Right renal cortex interstitium (tissue), 3 donors: ENCODE data around the gene F13A1. TPM values are rescaled to one million over a fixed set of nuclear protein-coding genes. Genes with fewer than 3 reads are reported as not detected.
A peak's percentile ranks its signal among the peaks of the same experiment; 100 is the strongest.

Experiments used
- DNase-seq, 3 donors: peaks; one replicate each; pipeline ENCODE4 v3.0.0-alpha.2; 2013; ENCODE audit warnings: low read depth in 3 of 3, low spot score in 2 of 3
- polyA plus RNA-seq, 3 donors: library from polyadenylated mRNA; unstranded; fragments of 120-200 nt; gene quantifications; one replicate each; pipeline ENCODE4 v1.2.1, GENCODE V29; 2013; ENCODE audit not compliant: insufficient read length in 3 of 3

Gene F13A1
- polyA plus RNA-seq, 3 donors = 13.2 to 14.1 (median 14.0) TPM

DNA sequence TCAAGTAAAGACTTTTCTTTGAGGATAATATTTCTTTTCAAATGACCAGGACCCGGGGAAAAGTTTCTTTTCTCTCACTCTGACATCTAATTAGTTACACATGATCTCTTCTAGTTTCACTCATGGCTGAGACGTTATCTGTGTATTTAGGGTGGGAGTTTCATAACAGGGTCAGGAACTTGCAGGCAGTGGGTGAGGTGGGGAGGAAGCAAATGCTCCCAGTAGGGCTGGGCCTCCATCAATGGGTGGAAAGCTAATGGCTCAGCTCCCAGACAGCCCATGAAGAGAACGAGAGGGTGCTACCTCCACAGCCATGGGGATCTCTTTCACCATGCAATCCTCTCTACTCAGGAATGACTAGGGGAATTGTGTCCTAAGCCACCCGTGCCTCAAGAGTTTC is 119.3 kb downstream of the F13A1 start:
- no peak for DNase-seq

DNA sequence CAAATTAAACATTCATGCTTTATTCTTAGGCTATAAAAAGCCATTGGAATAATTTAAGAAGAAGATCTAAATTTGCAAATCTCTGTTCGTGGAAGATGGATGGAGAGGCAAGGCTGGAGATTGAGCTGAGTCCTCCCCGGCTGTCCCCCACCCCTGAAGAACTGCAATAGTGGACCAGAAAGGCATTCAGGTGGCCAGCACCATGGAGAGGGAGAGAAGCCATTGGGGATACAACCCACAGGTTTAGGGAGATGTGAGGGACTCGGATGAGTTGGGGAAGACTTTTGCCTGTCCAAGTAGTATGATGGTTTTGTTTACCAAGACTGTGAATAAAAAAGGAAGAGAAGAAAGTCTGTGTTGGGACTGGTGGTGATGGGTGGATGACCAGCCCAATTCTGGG is 120.8 kb downstream of the F13A1 start:
- no peak for DNase-seq

DNA sequence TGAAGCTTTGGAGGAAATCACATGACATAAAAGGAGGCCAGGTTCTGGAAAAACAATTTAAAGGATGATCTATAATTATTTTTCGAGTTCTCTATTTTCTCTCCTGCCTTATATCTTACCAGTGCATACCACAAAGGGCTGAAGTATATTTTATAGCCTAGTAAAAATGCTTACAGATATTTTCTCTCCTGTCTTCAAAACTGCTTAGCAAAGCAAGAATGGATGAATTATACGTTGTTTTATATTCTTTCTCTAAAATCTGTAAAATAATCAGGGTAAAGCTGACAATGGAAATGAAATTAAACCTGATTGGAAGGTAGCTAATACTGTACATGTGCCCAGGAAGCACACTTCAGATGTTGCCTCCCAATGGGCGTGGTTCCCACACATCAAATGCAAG is 123.7 kb downstream of the F13A1 start:
- no peak for DNase-seq

DNA sequence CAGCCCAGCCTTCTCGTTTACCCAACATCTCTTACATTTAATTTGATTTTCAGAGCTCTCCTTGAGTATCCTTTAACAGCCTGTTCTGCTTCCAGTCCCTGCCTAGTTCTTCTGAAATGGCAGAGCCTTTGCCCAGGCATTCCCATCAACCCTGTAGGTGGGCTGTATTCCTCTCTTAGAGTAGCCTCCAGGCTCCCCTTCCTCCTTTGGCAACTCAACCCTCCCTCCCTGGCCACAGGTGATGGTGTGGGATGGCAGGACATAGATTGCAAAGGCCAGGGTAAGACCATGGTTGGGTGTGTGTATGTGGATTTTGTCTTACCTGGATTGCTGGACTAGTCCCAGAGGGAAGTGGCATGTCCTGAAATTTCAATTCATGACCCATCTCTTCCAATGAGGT is 125.4 kb downstream of the F13A1 start:
- no peak for DNase-seq

DNA sequence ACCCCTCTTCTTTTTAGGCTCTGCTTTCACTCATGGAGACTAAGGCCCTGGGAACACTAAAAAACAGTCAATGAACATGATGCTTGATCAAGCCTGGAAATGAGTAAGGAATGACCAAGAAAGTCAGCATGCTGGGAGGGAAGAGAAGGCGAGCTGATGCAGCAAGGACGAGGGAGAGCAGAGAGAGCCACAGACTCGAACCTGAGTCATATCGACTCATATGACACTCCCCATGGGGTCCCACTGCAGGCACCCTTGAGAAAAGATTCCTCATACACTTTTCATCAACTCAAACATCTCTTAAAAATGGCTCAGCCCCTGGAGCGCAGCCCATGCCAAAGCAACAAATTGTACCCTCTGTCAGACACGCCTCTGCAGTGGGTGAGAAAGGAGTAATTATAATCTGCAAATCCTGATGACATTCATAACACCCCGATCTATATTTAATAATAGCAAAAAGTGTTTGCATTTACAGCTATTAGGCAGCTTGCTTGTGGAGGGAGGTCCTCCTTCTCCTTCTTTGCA is 127.2 kb downstream of the F13A1 start:
- no peak for DNase-seq

DNA sequence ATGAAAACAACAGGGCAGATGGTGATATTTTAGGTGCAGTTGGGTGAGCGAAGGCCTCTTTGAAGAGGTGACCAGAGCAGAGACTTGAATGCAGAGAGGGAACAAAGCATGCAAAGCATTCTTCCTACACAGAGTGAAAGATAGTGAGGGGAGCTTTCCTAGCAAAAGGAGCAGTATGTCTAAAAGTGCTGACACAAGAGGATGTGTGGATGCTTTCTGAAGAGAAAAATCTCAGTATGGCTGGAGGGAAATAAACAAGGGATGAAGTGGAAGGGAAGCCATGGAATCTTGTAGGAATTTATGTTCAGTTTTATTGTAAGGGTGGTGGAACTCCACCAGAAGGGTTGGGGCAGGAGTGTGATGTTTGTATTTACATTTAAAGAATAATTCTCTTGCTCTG is 128.6 kb downstream of the F13A1 start:
- no peak for DNase-seq

DNA sequence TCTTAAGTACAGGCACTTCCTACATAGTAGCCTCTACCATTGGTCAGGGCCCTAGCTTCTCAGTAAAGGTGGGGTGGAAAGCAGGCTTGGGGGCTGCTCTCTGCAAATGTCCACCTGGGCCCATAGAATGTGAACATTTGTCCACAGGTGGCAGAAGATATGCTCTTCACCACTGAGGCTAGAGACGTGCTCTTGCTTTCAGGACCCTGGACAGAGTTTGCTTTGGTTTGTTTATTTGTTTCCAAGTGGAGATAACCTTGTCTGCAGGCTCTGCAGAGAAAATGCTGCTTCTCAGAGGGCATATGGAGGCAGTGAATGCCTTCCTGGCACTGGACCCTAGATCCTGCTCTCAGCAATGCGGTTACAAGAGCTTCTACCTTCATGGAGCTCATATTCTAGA is 129.0 kb downstream of the F13A1 start:
- peak in 1 of 3 donors; percentile 4 for DNase-seq

DNA sequence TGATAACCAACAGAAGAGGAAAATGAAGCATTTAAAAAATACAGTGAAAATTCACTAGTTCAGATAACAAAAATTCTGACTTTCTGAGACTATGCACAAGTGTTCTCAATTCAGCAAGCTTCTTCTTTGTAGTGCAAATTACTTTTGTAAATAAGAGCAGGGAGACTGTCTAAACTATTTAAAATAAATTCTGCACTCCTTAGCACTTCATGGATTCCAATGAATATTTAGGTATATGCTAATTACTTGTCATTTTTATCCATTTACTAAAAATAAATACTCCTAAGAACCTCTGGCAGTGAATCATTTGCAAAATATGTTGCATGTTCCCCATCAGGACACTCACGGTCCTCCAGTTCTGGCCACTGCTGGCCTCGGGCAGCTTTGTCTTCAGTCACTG is 139.8 kb downstream of the F13A1 start:
- no peak for DNase-seq

DNA sequence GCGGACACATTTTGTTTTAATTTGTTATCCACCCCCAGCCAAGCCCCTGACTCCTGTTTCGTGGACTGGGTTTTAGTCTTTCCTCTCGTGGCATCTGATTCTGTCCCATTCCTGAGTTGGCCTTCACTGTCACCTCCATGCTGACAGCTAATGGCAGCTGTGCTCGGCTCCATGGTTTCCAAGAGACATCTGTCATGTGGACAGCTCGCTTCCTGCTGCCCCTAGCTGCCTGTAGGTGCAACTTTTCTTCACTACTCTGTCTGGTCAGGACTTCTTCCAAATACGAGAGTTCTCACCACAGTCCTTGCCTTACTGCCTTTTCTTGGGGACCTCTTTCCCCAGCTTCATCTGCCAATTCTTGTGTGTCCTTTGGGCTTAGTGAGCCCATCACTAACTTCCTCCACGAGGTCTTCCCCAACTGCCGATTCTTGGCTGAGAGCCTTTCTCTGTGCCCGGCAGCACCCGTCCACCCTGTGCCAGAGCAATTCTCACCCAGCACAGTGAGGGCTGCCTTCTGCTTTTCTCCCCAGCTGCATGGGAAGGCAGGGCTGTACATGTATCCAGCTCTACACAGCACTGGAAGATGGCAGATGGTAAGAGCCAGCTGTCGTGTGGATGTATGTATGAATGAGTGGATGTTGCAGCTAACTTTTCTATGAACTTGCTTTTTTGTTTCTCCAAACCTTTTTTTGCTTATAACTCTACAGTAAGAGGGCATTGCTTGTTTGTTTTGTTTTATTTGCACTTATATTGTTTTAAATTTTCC is 140.4 kb downstream of the F13A1 start:
- DNase-seq = no peak

DNA sequence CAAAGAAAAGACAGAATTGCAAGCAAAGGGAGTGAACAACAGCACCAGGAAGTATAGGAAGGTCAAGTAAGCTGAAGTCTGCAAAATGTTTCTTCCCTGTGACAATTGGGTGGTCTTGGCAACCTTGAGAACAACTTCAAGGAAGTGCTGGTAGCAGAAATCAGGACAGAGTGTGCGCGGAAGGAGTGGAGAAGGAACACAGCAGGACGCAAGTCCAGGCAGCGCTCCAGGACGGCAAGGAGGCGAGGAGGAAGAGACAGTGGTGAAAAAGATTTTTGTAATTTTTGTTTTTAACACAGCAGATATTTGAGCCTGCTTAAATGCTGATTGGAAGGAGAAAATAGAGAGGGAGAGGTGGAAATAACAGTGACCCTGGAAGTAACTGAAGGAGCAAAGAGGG is 141.7 kb downstream of the F13A1 start:
- no peak for DNase-seq

DNA sequence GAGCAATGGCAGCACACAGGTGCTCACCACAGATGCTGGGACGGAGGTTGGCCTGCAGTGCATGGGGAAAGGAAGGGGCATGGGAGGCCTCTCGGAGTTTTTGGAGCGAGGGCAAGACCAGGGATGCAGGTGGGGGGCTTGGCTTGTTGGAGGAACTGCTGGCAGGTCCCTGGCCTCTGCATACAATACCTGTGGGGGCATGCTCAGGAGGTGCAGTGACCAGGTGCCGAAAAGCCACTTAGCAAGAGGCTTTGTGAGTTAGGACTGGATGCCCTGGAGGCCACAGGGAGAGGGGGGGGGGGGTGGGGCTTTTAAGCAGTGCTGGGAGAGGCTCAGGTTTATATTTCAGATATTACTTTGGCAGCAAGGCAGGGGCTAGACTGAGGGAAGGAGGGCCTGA is 142.7 kb downstream of the F13A1 start:
- DNase-seq = no peak

DNA sequence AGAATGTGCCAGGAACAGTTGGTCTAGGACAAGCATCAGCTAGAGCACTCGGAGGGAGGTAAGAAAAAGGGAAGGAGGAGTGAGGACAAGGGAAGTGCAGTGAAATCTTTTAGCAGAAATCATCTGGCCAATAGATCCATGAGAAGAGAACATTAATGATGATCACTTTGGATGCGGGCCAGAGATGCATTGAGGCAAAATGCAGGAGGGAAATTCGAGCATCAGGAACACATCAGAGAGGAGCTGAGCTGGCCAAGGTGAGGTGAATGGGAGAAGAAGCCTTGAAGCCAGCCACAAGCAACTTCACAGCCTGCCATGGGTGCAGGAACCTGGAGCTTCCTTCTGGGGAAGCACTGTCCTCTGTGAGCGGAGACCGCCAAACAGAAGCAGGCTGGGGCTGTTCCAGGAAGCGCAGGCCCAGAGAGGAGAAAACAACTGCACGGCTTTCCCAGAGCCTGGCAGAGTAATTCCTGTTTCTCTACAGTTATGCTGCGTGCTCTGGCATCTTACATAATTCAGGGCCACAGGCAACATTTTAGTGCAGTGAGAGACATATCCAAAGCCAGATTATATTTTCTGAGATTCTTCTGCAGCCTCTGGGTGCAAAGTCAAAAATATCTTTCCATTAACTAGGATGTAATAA is 143.8 kb downstream of the F13A1 start:
- no peak for DNase-seq

DNA sequence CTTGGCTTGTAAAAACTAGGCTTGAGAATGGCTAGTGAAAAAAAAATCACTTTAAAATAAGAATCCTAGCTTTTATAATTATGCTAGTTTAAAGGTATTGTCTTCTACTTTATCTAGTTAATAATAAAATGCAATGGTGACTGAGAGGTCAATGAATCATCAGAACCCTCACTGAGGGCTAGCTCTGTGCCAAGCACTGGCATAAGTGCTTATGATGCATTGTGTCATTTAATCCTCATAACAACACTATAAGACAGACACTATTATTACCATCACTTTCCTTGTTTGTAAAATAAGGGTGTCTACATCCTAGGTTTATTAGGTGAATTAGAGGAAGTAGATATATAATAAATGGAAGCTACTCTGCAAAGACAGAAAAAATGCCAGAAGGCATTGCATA is 144.3 kb downstream of the F13A1 start:
- no peak for DNase-seq

DNA sequence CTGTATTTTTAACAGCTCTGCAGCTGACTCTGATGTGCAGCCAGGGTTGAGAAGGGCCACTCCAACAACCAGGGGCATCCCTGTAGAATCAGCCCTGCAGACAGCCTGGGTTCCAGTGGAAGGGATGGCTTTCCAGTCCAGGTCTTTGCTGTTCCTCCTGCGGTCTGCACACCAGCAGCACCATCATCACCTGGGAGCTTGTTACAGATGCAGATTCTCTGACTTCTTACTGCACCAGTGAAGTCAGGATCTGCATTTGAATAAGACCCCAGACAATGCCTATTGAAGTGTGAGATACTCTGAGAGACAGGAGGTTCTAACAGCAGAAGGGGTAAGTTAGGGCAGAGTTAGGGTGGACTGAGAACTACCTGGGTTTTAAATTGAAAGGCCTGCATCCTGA is 151.3 kb downstream of the F13A1 start:
- DNase-seq = no peak

DNA sequence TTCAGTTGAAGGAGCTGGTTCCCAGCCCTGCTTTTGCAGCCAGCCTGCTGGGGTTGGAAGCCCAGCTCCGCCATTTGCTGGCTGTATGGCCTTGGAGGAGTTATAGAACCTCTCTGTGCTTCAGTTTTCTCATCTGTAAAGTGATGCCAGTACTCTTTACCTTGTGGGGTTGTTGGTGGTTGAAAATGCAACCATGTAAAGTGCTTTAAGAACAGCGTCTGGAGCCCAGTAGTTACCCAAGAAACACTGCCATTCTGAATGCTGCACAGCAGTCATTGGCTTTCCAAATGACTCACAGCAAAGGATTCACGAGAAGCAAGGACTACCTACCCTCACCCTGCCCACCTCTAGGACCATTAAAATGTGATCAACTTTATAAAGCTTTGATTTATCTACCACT is 154.4 kb downstream of the F13A1 start:
- no peak for DNase-seq

DNA sequence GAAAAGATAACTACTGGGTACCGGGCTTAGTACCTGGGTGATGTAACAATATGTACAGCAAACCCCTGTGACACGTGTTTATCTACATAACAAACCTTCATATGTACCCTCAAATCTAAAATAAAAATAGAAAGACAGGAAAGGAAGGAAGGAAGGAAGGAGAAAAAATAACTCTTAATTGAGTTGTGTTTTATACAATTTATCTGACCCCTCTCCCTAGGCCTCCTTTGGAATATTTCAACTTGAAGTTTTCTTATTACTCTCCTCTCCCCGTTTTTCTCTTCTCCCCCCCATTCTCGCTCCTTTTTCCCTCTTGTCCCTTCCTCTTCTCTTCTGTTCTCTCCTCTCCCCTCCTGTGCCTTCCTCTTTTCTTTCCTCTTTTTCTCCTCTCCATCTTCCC is 156.1 kb downstream of the F13A1 start:
- DNase-seq = no peak

DNA sequence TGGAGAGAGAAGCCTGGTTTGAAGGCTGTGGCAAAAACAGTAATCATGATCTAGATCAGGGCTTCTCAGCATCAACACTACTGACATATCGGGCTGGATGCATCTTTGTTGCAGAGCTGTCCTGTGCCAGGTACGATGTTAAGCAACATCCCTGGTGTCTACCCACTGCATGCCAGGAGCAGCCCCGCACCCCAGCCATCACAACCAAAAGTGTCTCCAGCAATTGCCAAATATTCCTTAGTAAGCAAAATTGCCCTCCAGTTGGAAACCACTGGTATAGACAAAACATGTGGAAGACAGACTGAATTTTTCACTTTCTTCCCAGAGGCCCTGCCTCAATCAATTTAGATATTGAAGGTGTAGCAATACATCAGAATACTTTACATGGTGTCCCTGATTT is 166.1 kb downstream of the F13A1 start:
- no peak for DNase-seq

DNA sequence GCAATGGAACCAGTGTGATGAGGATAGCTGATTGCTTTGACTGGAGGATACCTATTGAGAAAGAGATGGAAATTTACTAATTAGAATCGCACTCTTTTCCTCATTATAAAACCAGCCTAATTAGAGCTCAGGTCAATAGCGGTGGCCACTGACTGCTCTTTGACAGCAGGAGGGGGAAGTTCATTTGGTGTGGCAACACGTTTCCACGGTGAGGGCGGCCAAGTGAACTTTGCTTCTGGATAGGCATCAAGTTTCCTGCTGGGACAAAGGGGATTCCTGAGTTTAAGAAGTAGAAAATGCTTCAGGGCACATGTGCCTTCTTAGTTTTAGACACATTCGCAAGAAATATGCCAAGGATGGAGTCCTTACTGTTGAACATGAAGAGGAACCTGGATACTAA is 168.4 kb downstream of the F13A1 start:
- no peak for DNase-seq

DNA sequence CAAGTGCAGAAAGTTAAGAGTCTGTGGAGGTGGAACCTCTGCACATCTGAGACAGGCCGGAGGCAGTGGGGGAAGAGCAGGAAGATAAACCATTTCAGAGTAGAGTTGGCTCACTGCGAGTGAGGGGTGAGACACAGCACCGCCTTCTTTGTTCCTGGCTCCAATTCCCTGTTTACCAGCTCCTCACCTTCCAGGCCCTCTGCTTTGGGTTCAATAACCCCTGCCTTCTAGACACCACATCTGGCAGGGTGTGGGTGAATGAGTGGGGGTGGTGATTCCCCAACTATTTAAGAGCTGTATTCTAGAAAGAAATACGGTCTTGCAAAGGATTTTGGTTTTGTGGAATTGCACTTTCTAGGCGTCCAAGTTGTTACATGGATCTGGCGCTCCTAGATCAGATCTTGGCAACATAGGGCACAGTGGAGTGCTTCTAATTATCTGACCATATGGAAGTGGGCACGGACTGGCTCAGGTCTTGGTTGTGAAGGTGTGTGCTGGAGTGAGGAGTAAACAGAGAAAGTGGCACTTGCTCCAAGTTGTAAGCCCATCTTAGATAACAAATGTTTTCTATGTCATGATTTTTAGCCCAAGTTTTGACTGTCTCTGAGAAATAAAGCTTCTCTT is 172.2 kb downstream of the F13A1 start:
- DNase-seq = no peak

DNA sequence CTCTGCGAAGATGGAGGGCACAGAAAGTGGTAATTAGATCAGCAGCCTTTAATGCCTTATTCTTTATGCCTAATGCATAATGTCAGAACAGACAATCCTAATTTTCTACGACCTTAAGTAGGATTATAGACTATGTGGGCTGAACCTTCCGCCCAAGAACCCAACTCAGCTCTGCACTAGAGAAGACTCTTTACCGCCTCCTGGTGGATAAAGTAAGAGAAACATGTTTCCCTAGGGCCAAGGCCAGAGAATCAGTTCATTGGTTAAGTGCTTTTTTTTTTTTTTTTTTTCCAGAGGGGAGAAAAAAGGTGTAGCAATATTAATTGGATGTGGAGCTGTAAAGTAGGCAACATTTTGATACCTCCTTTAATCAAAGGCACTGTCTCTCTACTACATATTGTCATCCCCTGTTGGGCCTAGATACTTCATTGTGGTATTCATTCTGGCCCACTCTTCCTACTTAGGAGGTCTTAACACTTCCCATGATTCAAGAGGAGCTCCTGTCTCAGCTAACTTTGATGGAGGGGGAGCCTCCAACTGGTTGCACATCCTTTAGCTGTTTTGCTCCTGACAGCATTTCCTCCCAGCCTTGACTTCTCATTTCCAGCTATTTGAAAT is 188.9 kb downstream of the F13A1 start:
- no peak for DNase-seq

DNA sequence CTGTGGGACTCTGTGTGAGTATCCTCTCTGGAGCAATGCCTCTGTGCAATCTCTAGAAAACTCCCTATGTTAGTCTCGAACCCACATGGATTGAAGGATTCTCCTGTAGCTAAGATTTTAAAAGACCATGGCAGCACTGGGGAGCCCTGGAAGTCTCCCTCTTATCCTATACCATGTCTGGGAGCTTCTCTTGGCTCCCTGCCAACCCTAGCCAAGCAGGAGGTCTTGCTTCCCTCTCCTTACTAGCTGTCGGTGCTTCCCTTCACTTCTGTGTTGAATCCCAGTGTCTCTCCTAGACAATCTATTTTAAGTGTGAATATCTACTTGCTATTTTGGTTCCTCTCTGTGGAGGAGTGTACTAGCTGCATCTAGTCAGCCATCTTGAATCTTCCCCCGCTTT is 195.0 kb downstream of the F13A1 start:
- DNase-seq = no peak

DNA sequence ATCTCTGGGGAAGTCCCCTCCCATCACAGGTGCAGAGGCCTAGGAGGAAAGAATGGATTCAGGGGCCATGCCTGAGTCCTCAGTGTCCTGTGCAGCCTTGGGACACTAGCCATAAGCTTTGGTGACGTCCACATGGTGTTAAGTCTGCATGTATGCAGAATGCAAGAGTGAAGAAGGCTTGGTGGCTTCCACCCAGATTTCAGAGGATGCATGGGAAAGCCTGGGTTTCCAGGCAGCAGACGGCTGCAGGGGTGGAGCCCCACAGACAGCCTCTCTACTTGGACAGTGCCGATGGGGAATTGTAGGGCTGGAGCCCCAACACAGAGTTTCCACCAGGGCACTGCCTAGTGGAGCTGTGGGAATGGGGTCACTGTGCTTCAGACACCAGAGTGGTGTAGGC is 196.7 kb downstream of the F13A1 start:
- DNase-seq = no peak
